NK-92 (cell line): ENCODE results near the gene BHLHE23.
"Not testable (repeated sequence)": the region's sequence is repeated elsewhere in the genome, so short reads cannot be mapped to it uniquely, and the experiment has no call there.

ENCODE experiments used
- DNase-seq: peaks from one replicate; lab custom pipeline; 2025; ENCODE audit not compliant: unreplicated experiment; lab: John Stamatoyannopoulos, UW

BHLHE23 gene

DNA sequence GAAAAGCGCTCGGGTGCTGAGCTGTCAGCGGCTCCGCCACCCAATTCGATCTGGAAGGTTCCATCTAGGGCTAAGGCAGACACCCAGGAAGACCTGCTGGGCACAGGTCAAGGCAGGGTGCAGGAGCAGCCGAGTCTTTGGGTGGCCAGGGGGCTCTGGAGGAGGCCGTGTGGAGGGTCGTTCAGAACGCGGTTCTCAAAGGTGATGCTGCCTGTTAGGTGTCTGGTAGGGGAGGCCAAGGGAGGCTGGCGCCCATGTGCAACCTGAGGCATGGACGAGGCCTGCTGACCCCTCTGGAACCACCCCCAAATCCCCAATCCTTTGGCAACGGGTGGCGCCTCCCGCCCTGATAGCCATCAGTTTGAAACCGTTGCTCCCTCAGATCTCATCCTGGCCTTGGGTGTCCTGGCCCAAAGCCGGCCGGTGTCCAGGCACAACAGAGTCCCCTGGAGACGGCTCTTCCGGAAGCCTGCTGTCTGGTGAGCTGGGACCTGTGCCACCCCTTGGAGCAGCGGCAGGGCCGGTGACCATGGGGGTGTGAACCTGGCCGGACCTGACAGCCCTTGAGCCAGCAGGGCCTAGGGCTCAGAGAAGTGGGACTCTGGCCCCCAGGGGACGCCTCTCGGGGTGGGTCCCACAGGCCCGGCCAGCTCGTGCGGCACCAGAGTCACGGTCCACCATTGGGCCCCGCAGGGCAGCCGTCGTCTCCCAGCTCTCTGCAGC, 43.7 kb downstream of the BHLHE23 start:
- no peak for DNase-seq

DNA sequence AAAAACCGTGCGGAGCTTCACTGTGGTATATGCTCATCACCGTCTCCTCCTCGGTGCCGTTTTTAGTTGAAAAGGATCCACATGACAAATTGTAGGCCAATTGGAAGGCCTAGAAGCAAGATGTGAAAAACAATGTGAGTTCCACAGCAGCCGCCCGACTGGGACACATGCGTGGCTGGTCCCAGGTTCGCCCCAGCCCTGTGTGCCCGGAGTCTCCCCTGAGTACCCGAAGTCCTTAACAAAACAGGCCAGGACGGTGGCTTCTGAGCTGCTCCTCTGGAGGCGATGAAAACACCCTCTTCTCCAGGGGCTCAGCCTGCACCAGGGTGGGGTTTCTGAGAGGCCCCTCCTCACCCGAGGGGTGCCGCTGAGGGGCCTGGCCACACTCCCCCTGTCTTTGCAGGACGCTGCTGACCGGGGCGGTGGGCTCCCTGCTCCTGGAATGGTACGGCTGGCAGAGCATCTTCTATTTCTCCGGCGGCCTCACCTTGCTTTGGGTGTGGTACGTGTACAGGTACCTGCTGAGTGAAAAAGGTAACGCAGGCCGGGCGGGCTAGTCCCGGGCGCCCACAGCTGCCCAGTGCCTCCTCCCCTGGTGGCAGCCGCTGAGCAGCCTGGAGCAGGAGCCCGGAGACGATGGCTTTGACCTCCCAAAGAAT, 44.4 kb downstream of the BHLHE23 start:
- no peak for DNase-seq

DNA sequence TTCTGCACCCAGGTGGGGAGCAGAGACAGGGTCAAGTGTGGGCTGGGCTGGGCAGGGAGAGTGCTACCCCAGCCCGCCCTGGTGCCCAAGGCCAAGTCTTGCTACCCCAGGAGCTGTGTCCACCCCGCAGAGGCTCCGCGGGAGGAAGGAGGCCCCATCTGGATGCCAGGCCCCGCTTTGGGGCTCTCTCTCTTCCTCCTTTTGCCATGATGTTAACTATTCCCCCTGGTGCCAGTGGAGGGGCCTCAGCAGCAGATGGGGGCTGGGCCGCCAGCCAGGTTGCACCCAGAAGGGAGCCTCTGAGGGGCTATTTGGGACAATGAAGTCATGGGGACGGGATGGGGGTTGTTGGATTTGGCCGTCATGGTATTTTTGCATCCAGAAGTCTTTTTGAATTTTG, 45.0 kb downstream of the BHLHE23 start:
- DNase-seq = no peak

DNA sequence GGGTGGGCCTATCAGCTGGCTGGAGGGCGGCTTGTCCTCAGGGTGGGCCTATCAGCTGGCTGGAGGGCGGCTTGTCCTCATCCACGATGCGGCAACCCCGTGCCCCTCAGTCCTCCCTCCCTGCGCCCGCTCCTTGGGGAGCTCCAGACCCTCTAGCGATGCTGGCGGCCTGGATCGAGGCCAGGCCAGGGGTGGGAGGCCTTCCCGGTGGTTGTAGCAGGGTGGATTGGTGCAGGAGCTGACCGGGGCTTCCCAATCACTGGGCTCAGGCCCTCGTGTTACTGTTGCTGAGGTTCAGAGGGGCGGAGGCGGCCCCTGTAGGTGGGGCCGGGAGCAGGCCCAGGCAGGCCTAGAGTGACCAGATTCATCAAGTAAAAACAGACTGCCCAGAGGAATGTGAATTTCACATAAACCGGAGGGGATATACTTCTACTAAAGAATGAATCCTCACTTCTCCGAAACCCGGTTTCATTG, 45.4 kb downstream of the BHLHE23 start:
- no peak for DNase-seq

DNA sequence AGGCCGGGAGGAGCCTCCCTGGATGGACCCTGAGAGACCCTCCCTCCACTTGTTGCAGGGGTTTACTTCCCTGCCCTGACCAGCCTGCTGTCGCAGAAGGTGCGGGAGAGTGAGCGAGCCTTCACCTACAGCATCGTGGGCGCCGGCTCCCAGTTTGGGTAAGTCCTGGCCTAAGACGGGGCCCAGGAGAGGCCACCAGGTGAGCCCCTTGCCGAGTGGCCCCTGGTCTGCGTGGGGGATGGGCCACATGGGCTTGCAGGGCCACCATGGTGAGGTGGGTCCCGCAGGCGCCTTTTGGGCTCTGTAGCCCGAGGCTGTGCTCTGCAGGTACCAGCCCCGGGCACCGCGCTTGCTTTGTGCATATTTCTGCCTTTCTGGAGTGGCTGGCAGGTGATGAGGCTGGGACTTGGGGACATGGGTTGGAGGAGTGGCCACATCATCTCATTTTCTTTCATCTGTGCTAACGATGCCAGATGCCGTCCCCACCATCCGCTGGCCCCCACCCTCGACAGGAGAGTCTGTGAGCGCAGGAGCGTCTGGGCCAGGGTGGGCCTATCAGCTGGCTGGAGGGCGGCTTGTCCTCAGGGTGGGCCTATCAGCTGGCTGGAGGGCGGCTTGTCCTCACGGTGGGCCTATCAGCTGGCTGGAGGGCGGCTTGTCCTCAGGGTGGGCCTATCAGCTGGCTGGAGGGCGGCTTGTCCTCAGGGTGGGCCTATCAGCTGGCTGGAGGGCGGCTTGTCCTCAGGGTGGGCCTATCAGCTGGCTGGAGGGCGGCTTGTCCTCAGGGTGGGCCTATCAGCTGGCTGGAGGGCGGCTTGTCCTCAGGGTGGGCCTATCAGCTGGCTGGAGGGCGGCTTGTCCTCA, 46.1 kb downstream of the BHLHE23 start:
- not testable (repeated sequence) for DNase-seq

DNA sequence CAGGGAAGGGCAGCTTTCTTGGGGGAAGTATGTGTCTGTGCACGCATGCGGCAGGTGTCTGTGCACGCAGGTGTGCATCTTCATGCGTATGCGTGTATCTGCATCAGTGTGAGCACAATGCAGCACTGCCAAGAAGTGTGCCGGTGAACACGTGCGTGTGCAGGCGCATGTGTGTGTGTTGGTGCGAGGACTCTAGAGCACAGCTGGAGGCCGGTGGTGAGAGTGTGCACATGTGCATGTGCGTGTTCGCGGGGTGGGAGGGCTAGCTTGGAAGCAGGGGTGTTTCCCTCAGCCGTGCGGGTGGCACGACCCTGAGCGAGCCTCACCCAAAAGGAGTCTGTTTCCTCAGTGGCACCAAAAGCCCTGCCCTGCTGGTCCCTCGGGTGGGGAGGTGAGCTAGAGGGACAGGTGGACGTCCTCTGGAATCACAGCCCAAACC, 46.7 kb downstream of the BHLHE23 start:
- DNase-seq = no peak

DNA sequence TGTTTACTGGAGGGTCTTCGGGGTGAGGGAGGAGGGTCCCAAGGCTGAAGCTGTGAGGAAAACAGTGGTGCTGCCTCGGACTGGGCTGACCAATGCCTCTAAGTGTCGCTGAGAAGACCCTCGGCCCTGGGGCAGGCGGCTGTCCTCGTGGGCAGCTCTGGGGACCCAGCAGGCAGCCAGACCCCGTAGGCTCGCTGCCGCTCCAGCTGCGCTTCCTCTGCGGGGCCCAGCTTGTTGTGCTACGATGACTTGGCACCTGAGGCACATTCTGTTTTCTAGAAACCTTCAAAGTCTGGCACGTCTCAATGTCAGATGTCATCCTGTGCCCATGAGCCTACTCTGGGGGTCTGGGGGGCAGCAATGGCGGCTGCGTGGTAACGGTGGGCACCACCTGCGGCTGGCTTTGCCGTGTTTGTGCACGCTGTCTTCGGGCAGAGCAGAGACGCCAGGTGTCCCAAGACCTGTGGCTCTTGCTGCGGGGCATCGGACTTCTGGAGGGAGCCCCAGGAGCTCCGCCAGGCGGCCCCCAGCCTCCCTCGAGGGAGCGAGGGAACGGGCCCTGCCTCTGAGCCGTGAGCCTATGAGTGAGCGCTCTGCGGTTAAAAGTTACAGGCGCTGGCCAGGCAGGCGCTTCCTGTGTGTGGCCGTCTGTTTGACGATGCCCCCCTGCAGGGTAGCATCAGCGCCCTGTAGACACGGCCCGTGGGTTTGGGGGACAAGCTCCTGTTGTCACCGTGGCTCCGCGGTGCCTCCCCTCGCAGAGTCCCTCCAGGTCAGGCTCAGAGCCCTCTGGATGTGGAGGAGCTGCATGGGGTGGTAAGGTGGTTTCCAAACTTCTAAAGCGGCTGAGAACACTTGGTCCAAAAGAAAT, 47.4 kb downstream of the BHLHE23 start:
- no peak for DNase-seq

DNA sequence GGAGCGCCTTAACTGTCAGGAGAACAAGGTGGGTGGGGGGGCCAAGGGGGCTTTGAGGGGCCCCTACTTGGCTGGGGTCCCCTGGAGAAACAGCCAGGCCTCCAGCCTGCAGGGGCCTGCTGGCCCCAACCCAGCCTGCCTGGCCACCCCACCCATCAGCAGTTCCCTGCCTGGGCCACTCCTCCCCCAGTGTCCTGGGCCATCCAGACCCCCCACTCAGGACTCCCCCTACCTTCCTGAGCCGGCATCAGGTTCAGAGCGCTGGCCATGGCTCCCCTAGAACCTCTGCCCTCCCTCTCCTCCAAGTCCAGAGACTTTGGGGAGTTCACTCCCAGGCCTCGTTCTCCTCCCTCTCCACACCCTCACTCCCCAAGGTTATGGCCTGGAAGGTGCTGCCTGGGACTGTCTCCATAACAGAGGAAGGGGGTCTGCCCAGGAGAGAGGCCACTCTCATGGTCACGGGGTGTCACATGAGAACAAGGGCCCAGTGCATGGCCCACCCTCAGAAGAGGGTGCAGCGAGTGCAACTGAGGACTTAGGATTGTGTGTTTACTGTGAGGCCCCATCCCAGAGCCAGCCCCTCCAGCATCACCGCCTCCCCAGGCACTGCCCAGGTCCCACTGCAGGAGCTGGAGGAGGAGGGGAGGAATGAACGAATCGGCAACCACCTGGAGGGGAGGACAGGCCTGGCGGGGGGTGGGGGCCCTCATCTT, 48.2 kb downstream of the BHLHE23 start:
- no peak for DNase-seq

DNA sequence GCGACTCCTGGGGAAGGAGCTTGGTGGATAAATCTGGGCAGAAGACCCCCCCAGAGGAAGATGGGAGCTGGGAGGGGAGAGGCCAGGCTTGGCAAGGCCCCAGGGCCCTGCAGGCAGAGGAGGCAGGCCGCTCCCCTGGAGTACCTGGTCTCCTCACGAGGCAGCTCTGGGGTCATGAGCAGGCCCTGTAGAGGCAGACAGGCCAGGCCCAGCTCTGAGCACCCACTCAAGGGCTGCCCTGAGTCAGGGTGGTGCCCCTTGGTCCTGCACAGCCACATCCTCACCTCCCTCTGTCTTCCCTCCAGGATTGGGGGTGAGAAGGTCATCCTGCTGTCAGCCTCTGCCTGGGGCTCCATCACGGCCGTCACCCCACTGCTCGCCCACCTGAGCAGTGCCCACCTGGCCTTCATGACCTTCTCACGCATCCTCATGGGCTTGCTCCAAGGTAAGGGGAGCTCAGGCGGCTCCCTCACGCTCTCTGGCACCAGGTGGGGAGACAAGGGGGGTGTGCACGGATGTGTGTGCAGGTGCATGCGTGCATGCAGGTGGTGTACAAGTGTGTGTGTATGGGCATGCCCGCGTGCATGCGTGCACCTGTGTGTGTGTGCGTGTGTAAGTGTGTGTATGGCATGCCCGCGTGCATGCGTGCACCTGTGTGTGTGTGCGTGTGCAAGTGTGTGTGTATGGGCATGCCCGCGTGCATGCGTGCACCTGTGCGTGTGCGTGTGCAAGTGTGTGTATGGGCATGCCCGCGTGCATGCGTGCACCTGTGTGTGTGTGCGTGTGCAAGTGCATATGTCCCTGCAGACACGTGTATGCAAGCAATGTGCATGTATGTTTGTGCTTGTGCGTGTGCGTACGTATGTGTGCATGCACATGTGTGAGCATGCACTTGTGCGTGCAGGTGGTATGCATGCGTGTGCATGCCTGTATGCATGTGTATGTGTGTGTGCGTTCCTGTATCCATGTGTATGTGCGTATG, 49.3 kb downstream of the BHLHE23 start:
- no peak for DNase-seq

DNA sequence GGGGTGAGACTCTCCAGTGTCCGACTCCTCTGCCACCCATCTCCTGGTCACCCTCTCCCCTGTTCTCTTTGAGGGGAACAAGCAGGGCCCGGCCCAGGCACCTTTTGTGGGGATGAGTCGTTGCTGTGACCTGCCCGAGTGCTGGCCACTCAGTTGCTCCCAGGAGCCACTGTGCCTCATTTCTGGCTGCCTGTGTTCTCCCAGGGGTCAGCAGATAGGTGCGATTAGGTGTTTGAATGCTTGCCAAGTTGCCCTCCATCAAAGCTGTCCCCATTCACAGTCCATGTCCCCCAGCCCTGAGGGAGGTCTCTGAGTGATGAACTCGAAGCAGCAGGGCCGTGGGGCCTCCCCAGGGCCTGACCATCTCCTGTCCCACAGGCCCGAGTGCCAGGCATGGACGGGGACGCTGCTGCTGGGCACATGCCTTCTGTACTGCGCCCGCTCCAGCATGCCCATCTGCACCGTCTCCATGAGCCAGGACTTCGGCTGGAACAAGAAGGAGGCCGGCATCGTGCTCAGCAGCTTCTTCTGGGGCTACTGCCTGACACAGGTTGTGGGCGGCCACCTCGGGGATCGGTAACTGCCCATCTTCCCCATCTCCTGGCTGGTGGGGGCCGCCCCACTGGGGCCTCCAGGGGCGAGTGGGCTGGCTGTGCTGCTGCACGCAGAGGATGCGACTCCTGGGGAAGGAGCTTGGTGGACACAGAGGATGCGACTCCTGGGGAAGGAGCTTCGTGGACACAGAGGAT, 50.2 kb downstream of the BHLHE23 start:
- DNase-seq = no peak
